ENCODE measurements around the gene MMP21. TPM values are rescaled to one million over a fixed set of nuclear protein-coding genes. Genes with fewer than 3 reads are reported as not detected.

The MMP21 gene
- total RNA-seq, 1 experiment from 2014 or later, result not detected

DNA sequence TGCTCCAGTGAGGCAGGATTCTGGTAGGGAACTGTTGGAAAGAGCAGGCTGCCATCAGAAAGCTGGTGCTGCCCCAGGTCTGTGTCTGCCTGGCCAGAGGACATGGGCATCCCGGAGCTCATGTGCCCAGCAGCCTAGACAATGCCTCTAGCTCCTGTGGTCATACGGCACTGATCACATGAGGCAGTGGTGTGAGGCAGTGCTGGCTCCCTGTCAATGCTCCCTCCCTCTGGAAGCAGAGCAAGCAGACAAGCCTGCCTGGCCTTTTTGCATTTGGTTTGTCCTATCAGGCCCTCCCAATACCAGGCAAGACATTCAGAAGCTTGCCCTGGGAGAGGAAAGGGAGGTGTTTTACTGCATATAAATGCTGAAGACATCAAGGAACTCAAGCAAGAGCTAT is 19.5 kb upstream of the MMP21 start:
- no peak for DNase-seq (ENCODE audit: low read depth)

DNA sequence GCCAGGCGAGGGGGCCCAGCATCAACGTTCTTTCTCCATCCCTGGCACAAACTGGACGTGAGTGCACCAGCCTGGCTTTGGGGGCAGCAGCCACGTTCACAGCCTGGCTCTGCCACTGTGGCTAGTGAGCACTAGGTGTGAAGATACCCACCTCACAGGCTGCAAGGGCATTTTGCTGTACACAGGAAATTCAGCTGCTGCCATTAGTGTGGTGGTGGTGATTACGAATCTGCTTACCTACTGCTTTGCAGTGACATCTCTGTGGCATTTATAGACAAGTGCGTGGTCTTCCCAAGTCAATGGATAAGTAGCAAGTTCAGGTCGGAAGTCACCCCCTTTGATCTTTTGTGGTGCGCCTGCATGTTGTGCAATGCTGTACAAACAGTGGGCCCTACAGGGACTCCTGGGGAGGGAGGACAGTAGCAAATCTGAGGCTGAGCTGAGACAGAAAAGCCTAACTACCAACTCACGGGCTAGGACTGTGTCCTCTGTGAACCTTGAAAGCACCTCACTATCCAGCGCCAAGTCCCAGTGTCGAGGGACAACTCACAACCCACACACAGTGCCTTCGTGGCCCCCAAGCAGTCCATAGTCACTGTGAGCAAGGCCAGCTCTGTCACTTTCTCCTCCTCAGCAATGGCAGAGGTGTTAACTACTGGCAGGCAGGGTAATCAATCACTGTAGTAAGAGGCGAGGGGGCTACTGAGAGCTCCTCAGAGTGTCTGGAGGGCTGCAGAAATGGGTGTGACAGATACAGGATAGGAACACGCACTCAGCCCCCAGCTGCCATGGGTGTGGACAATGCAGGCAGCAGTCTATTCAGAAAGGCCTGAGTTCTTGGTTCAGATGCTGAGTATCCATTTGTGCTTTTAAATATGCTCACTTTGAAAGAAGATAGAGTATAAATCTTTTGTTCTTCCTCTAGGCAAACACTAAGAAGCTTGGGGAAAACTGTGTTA is 17.0 kb upstream of the MMP21 start:
- DNase-seq (ENCODE audit: low read depth), result no peak

DNA sequence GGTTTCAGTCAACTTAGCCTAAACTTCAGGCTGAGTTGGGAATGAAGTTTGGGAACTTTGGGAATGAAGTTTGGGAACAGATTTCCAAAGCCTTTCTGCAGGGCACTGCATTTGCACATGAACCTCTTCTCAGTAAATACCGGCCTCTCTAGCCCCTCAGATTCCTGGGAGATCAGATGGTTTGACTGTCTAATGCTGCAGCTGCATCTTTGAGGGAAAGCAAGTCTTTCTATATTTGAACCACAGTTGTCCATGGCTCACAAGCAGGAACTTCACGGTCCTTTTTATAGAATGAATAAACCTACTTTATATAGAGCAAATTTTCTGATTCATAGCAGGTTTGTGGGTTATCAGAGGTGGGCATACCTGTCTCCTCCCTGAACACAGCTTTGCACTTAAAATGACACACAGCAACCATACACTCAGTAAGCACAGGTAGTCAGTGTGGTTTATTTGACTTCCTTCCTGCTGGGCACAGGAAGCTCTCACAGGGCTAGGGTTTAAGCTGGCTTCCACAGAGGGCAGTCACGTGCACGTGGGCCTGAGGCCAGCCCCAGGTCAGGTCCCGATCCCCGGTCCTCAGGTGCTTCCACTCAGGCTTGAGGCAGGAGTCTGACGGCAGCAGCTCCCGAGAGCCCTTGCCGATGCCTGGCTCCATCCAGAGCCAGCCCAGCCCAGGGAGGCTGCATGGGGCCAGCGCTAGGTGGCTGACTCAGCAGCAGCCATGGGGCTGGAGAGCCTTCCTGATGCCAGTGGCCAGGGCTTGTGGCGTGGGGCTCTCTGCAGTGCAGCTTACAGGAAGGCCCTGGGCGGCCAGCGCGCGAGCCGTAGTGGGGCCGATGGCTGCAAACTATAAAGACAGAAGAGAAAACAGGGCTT is 12.8 kb upstream of the MMP21 start:
- DNase-seq (ENCODE audit: low read depth), result peak; percentile 9

DNA sequence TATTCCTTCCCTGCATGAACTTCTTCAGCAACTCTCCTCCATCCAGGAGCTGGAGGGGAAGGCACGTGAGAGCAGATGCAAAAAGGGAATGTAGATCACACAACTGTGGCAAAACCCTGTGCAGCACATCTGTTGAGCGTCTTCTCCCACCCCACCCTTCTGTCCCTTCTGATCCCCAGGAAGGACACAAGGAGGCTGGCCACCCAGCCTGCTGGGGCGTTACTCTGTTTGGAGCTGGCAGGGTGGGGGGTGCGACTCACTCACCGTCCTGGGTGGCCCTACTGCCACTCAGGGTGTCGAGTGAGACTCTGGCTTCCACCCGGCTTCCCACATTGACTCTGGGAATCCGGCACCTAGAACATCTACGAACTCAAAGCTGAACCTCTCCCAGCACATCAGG is 10.2 kb upstream of the MMP21 start:
- no peak for DNase-seq (ENCODE audit: low read depth)

DNA sequence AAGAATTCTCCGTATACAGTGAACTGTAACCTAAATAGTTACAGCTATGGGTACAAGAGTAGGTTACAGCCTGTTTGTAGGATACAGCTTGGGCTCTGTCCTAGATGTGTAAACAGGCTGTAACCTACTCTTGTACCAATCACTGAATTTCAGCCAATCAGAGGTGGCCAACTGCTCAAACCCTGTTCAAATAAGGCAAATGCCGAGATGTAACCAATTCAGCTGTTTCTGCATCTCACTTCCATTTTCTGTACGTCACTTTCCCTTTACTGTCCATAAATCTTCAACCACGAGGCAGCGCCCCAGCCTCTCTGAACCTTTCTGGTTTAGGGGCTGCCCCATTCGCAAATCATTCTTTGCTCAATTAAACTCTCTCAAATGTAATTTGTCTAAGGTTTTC is 8.3 kb upstream of the MMP21 start:
- DNase-seq (ENCODE audit: low read depth), result no peak

DNA sequence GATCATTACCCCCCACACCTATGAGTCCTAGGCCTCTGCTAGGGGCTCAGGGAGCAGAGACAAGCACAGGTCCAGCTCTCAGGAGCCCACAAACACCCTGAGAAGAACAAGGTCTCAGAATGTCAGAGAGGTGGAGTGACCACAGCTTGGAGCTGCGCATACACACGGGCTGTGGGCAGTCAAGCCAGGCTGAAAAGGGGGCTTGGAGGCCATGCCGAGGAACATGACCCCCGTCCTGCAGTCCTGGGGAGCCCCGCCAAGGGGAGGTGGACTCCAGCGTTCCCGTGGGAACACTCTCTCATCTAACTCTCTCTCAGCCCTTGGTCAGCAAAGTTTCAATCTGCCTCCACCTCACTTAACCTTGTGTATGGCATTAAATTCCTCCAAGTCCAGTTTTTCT is 7.8 kb upstream of the MMP21 start:
- no peak for DNase-seq (ENCODE audit: low read depth)

DNA sequence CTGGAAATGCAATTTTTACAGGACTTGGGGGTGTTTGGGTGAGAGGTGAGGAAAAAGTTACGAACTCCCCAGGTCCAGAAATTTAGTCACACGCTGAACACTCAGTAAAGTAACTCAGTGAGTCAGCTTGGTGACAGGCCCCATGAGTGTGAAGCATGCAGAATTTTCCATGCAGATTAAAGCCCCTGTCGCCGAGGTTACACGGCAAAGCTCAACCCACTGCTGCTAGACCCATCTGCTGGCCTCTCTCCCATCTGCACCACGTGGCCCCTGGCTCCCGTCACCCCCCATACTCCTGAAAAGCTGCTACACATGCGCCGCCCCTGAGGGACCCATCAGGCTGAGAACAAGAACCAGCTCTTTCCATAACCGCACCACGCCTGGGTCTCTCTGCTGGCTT is 7.0 kb upstream of the MMP21 start:
- DNase-seq (ENCODE audit: low read depth), result no peak

DNA sequence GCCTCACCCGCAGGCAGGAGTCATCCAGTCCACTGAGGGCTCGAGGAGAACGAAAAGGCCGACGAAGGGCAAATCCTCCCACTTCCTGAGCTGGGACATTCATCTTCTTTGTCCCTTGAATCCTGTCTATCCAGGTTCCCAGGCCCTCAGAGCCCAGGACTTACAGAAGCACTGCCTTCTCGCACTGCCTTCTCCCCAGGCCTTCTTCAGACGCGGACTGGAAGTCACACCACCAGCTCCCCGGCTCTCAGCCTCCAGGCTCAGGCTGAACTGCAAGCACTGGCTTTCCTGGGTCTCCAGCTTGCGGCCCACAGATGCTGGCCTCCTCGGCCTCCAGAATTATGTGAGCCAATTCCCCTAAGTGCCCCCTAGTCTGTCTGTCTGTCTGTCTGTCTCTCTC is 6.4 kb upstream of the MMP21 start:
- no peak for DNase-seq (ENCODE audit: low read depth)

DNA sequence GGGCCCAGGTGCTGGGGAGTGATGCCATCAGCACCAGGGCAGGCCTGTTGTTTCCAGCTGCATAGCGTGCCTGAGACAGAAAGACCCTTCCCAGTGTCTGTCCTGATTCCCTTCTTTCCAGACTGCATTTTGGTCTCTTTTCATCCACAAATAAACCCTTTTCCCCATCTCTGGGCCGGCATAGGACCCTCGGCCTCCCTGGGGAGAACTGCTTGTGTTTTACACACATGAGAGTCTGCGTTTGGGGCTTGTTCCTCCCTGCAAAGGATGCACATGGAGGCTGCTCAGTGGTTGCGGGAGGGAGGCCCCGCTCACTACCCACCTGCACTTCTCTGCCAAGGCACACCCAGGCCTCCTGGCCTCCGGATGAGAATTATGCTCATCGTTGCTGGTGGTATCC is 5.8 kb upstream of the MMP21 start:
- DNase-seq (ENCODE audit: low read depth), result no peak

DNA sequence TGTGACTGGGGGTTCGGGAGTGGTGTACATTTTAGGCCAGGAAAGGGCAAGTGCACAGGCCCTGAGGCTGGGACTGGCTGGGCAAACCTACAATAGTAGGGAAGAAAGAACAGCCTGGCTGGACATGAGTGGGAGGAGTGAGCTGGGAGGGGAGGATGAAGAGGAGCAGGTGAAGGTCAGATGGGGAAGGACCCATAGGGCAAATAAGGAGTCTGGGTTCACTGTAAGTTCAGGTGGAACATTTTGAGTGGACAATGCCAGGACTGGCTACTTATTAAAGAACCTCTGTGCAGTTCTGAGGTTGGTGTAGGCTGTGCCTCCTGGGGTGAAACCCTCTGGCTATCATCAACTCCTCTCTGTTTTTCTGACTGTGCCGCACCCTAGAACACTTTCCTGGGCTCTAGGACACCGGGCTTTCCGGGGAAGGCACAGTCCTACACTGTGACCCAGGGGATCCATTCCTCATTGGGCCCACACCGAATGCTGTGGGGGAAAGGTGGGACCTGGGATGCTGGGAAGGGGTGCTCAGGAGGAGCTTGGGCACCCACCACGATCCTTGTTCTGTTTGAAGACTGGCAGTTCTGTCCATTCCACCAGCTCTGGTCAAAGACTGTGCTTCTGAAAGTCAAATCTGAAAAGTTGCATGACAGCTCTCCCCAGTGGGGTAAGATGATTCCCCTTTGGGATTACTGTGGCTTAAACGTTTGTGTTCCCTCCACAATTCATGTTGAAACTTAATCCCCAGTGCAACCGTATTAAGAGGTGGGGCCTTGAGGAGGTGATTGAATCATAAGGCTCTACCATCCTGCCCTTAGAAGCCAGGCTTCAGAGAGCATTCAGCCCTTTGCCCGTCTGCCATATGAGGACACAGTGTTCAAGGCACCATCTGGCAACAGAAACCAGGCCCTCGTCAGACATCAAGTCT is 4.0 kb upstream of the MMP21 start:
- no peak for DNase-seq (ENCODE audit: low read depth)

DNA sequence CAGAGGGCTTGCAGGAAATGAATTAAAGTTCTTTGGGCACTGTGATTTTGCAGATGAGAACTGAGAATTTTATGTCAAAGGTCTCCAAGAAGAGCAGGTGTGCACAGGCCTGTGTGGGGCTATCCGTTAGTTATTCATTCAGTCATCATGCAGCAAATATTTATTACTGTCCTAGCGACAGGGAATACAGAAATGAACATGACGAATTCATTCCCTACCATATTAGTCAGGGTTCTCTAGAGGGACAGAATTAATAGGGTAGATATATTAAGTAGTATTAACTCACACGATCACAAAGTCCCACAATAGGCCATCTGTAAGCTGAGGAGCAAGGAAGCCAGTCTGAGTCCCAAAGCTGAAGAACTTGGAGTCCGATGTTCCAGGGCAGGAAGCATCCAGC is 2.9 kb upstream of the MMP21 start:
- no peak for DNase-seq (ENCODE audit: low read depth)

DNA sequence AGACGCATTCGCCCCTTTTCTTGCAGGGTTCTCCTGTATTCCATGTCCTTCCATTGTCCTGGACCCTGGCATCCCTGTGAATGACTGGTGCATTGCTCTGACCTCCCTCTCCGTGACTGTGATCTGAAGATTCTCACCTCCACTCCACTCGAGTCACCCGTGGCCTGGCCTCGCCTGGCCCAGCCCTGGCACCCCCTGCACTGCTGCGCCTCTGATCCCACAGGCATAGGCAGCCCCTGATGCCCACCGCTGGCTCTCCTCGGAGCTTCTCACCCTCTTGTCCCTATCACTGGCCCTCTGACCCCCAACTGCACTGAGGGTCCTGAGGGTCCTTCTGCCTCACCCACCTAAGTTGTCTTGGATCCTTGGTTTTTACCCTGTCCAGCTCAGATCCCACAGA is 2.2 kb upstream of the MMP21 start:
- DNase-seq (ENCODE audit: low read depth), result no peak

DNA sequence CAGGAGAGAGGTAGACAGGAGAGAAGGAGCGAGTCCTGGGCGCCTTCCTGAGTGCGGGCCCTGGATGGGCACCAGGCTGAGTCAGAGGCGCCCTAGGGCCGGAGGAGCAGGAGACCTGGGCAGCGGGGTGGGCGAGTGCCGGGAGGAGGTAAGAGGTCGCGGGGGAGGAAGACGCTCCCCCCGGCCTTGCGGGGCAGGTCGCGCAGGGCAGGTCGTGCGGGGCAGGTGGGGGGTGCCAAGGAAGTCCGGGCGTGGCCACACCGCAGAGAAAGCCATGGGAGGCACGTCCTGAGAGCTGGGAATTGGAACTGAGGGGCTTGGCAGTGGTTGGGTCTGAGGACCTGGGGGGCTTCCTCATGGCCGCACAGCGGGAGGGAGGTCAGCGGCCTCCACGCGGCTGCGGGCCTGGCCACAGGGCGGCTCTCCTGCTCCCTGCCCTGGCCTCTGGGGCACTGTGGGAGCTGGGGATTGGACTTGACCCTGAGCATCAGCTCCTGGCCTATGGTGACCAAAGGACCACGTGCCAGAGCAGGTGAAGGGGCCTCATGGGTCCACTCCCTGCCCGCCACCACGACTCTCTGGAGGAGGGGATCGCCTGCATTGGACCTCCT is 935 bp downstream of the MMP21 start:
- DNase-seq (ENCODE audit: low read depth), result no peak

DNA sequence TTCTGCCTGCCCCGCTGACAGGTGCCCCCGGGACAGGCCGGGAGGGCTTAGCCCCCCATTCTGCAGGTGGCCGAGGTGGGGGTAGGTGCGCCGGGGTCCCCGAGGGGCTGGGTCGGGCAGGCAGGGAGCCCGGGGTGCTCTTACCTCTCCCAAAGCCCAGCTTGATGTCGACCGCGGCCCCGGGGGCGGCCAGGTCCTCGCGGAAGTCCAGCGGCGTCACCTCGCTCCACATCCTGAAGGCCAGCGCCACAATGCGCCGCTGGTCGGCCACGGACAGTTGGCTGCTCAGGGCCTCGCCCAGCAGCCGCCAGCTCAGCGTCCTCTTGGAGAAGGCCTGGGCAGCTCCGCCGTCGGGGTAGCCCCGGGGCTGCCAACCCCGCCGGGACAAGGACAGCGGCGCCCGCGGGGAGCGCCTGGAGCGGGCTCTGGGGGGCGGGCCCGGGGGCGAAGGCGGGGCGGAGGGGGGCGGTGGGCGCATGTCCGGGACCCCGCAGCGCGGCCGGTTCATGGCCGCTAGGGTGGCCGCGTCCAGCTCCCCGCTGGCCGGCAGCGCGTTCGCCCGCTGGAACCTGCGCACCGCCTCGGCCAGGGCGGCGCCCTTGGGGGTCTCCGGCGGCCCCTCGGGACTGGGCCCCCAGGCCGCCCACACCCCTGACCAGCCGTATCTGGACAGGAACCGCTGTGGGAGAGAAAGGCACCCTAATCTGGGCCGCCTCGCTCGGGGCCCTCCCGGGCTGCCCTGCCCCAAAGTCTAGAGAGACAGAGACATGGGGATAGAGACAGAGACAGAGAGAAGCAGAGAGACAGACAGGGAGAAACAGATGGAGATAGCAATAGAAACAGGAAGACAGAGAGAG is 1.7 kb downstream of the MMP21 start:
- DNase-seq (ENCODE audit: low read depth), result no peak

DNA sequence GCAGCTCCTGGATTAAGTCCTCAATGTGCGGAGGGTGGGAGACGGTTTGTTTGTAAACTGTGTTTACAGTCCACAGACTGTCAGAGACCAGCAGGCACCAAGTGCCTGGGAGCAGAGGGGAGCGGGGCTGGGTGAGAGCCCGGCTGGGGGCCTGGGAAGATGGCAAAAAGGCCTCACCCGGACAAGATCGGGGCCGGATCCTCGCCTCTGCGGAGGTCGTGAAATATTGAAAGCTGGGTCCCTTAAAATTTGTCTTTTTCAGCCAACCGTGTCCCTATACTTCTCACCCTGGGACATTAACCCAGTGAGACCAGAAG is 2.8 kb downstream of the MMP21 start:
- no peak for DNase-seq (ENCODE audit: low read depth)

DNA sequence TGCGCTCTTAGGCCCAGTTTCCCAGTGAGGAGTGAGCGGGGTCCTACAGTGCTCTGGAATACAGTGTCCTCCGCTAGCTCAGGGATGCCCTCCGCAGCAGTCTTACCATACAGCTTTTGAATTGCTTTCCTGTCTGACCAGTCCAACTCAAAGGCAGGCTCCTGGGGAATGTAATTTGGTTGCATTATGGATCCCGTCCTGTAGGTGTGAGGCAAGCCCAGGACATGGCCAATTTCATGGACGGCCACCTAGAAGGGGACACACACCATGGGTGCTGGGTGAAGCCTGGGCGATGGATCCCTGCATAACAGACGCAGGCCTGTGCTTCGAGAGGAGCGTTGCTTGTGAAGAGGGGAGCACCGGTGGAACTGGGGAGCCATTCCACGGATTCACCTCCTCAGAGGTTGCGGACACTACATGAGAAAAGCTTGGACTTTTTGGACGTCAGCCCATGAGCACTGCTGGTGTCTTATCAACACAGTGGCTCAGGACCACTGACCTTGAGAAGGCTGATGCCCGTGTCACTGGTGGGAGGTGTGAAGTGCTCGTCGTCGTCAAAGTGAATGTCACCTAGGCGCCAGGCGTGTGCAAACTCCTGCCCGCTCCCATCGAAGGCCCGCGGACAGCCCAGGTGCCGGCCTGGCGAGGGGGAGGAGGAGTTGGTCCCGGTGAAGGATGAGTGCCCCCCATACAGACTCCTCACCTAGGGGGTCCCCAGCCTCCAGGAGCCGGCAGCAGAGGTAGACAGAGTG is 3.3 kb downstream of the MMP21 start:
- no peak for DNase-seq (ENCODE audit: low read depth)

DNA sequence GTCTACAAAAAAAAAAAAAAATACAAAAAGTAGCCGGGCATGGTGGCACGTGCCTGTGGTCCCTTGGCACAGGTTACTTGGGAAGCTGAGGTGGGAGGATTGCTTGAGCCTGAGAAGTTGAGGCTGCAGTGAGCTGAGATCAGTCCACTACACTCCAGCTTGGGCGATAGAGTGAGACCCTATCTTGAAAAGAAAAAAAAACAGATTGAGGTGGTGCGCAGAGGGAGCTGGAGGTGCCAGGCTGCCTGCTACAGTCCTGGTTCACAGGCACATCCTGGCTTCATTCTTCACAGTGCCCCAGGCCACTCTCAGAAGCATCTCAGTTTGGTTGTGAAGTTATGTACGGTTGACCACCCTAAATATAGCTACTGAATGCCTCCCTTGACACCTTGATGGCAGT is 4.8 kb downstream of the MMP21 start:
- DNase-seq (ENCODE audit: low read depth), result no peak

DNA sequence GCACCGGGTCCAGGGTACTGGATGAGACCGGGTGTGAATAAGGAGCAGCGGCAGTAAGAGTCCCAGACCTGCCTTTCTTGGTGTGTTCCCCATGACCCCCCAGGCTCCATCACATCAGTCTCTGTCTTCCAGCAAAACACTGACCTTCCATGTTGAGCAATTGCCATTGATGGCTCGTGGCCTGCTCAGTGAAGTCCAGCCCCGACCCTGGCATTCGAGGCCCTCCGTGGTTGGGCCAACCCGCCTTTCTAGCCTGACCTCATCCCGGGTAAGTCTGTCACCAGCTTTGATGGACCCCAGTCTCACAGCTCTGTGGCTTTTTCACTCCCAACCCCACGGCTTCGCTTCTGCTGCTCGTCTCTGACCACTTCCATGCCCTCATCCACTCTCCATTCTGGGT is 6.4 kb downstream of the MMP21 start:
- no peak for DNase-seq (ENCODE audit: low read depth)

DNA sequence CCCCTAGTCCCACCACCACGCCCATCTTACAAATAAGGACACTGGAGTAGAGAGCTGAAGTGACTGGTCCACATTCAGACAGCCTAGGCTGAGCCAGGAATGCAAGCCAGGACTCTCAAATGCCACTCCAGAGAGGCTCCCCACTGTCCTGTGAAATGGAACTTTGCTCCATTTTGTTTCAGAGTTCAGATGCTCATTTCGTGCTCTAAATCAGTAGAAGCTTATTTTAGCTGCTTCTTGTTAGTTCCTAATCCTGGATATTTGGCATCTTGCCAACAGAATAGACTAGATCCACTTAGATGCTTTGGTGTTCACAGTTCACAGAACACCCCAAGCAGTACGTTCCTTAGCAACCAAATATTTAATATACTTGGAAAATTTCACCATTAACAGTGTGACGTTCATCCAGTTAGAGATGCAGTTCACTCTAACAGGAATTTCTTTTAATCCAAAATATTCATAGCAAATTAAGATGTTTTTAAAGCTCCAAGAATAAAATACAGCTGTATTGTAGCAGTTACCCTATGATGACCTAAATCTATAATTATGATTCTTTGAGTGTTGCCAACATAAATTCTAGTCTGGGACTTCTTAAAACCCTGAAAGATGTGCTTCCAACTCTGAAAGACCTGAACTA is 7.3 kb downstream of the MMP21 start:
- no peak for DNase-seq (ENCODE audit: low read depth)
